ENCODE measurements around the gene LPCAT3. TPM values are rescaled to one million over a fixed set of nuclear protein-coding genes. Genes with fewer than 3 reads are reported as not detected.
A peak's percentile ranks its signal among the peaks of the same experiment; 100 is the strongest.

The LPCAT3 gene
- total RNA-seq, 2 donors from 2014 or later: 33.6 to 86.7 TPM

DNA sequence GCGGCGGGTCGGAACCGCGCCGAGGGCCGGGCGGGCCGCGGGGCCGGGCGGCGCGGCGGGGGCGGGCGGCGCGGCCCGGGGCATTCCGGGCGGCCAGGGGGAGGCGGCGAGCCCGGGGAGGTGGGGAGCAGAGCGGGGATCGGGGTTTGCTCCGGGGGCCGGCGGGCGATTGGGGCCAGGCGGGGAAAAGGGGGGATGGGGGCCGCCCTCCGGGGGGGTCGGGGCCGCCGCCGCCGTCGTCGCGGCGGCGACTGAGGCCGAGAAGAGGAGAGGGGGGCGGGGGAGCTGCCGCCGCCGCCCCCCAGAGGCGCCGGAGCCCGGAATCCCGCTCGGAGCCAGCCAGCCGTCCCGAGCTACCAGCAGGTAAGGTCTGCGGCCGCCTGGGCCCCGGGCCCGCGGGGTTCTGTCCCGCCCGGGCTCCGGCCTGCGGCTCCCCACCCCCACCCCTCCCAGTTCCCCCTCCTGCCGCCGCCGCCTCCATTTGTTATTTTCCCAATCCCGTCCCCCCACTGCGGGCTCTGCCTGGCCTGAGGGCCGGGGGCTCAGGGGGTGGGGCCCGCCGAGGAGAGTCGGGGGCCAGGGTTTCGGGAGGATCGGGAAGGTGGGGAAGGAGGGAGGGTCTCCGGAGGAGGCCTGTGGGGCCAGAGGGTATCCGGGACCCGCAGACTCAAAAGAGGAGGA is 90.1 kb downstream of the LPCAT3 start:
- Histone ChIP-seq H3K27me3 (ENCODE audit: control insufficient read depth, insufficient read depth, low read length, poor library complexity, severe bottlenecking) (no peaks in the 10 kb centered on the region), H3K27ac (ENCODE audit: low read depth, low read length) (no peak overlapping the region), H3K36me3 (ENCODE audit: control insufficient read depth, insufficient read depth, low read length) (peaks cover 4% of the 10 kb centered on the region), H3K9ac (ENCODE audit: extremely low read depth, low read length, poor library complexity, severe bottlenecking) (peak overlapping the region; percentile 77), H3K4me3 (ENCODE audit: low read length) (peak overlapping the region; percentile 94), H3K4me1 (ENCODE audit: control insufficient read depth, insufficient read depth, low read length) (peaks cover 13% of the 10 kb centered on the region), H3K9me3 (ENCODE audit: control insufficient read depth, low read length) (no peaks in the 10 kb centered on the region)
- no peaks in the 10 kb centered on the region for H3K9me3 Mint-ChIP-seq
- H3K36me3 Mint-ChIP-seq (ENCODE audit: low read depth): peaks cover 12% of the 10 kb centered on the region
- TF ChIP-seq, protein P1, sequence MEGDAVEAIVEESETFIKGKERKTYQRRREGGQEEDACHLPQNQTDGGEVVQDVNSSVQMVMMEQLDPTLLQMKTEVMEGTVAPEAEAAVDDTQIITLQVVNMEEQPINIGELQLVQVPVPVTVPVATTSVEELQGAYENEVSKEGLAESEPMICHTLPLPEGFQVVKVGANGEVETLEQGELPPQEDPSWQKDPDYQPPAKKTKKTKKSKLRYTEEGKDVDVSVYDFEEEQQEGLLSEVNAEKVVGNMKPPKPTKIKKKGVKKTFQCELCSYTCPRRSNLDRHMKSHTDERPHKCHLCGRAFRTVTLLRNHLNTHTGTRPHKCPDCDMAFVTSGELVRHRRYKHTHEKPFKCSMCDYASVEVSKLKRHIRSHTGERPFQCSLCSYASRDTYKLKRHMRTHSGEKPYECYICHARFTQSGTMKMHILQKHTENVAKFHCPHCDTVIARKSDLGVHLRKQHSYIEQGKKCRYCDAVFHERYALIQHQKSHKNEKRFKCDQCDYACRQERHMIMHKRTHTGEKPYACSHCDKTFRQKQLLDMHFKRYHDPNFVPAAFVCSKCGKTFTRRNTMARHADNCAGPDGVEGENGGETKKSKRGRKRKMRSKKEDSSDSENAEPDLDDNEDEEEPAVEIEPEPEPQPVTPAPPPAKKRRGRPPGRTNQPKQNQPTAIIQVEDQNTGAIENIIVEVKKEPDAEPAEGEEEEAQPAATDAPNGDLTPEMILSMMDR (conservative IDR thresholded peaks at IDR 0.05): no peak
- peak overlapping the region; percentile 98 for H3K4me3 Mint-ChIP-seq
- no peaks in the 10 kb centered on the region for H3K27me3 Mint-ChIP-seq (ENCODE audit: insufficient read depth)
- peak overlapping the region; percentile 93 for H3K27ac Mint-ChIP-seq
- 0 to 2% methylated on average over 11 to 54 of the region's 79 CpGs for WGBS, 2 experiments (ENCODE audit: insufficient coverage in 1 of 2, insufficient read length in 1 of 2)
- H3K4me1 Mint-ChIP-seq: peaks cover 62% of the 10 kb centered on the region
- DNase-seq: peak; percentile 71

DNA sequence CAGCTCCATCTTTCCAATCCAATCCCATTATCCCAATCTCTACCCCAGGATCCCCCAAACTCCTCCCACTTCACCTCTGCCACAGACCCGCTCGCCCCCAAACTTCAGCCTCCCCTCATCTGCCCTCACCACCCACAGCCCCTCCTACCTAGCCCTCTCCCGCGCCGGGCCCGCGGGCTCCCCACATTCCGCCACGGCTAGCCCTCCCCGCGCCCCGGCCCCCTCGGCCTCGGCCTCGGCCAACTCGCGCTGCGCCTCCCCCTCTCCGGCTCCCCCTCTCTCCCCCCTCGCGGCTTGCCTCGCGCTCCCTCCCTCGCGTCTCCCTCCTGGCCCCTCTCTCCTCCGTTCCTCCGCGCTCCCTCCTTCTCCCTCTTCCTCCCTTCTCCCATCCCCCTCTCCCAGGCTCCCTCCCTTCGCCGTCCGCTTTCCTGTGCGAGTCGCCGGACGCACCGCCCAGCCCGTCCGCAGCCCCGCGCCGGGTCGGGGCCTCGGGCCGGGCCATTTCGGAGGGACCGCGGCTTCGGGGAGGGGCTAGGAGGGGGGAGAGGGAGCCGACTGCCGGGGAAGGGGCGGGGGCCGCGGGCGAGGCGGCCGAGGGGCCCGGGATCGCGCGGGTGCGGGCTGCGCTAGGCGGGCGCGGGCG is 90.8 kb downstream of the LPCAT3 start, which contains the start of gene ATN1:
Gene ATN1 (plus strand): TSS at position 581 of the 643 bp plus-strand sequence. CDS start 6,043 bp downstream, outside the sequence.
- peak within 1 kb of the TSS; percentile 98 for H3K4me3 Mint-ChIP-seq
- H3K4me3 ChIP-seq (ENCODE audit: low read length): peak within 1 kb of the TSS; percentile 94
- peaks cover 9% of the 10 kb centered on the region for H3K4me1 ChIP-seq (ENCODE audit: control insufficient read depth, insufficient read depth, low read length)
- WGBS, 2 experiments (ENCODE audit: insufficient coverage in 1 of 2, insufficient read length in 1 of 2): 0% methylated on average over 5 to 66 of the region's 66 CpGs
- H3K27ac ChIP-seq (ENCODE audit: low read depth, low read length): peak within 1 kb of the TSS; percentile 94
- H3K4me1 Mint-ChIP-seq: peaks cover 58% of the 10 kb centered on the region
- no peaks in the 10 kb centered on the region for H3K27me3 ChIP-seq (ENCODE audit: control insufficient read depth, insufficient read depth, low read length, poor library complexity, severe bottlenecking)
- H3K9me3 ChIP-seq (ENCODE audit: control insufficient read depth, low read length): no peaks in the 10 kb centered on the region
- TF ChIP-seq, protein P1 (conservative IDR thresholded peaks at IDR 0.05): no peak
- no peaks in the 10 kb centered on the region for H3K9me3 Mint-ChIP-seq
- peak within 1 kb of the TSS; percentile 77 for H3K9ac ChIP-seq (ENCODE audit: extremely low read depth, low read length, poor library complexity, severe bottlenecking)
- H3K36me3 Mint-ChIP-seq (ENCODE audit: low read depth): peaks cover 8% of the 10 kb centered on the region
- H3K27me3 Mint-ChIP-seq (ENCODE audit: insufficient read depth): no peaks in the 10 kb centered on the region
- H3K36me3 ChIP-seq (ENCODE audit: control insufficient read depth, insufficient read depth, low read length): no peaks in the 10 kb centered on the region
- DNase-seq: peak; percentile 95
- peak within 1 kb of the TSS; percentile 95 for H3K27ac Mint-ChIP-seq

Small RNAs within 50 kb of the gene (microRNA-seq; reads per million reads assigned to microRNA genes)
- gene MIR141 (ENCODE audit: borderline microRNAs expressed) (444 reads per million, percentile 90 among the genes with 10 or more reads in this experiment), gene MIR200C (ENCODE audit: borderline microRNAs expressed) (3,529 reads per million, percentile 97 among the genes with 10 or more reads in this experiment)

Other genes starting within 250 kb of the LPCAT3 start
- 1 to 10 TPM; 1.9 to 7.3 TPM for gene LAG3, start 246.0 kb downstream of the LPCAT3 start, total RNA-seq
- 1 to 10 TPM in 1 of 2 donors, under 1 TPM in 1; 0.77 to 1.3 TPM for gene CD4, start 228.9 kb downstream of the LPCAT3 start, total RNA-seq
- gene GPR162, start 196.7 kb downstream of the LPCAT3 start, total RNA-seq: 10 to 100 TPM; 14.7 to 15.0 TPM
- 10 to 100 TPM; 58.4 to 63.1 TPM for gene P3H3, start 190.1 kb downstream of the LPCAT3 start, total RNA-seq
- 10 to 100 TPM; 10.0 to 17.1 TPM for gene GNB3, start 177.6 kb downstream of the LPCAT3 start, total RNA-seq
- 10 to 100 TPM; 53.1 to 63.9 TPM for gene CDCA3, start 167.2 kb downstream of the LPCAT3 start, total RNA-seq
- 100 to 1,000 TPM; 120 to 257 TPM for gene USP5, start 166.3 kb downstream of the LPCAT3 start, total RNA-seq
- gene TPI1, start 150.9 kb downstream of the LPCAT3 start, total RNA-seq: 1,000 to 10,000 TPM in 1 of 2 donors, 100 to 1,000 TPM in 1; 805 to 1,294 TPM
- gene SPSB2, start 145.2 kb downstream of the LPCAT3 start, total RNA-seq: 10 to 100 TPM; 34.6 to 36.5 TPM
- gene LRRC23, start 113.7 kb downstream of the LPCAT3 start, total RNA-seq: 10 to 100 TPM in 1 of 2 donors, 1 to 10 TPM in 1; 7.8 to 11.5 TPM
- 100 to 1,000 TPM; 104 to 139 TPM for gene ENO2, start 103.9 kb downstream of the LPCAT3 start, total RNA-seq
- gene ATN1, start 90.5 kb downstream of the LPCAT3 start, total RNA-seq: 100 to 1,000 TPM; 111 to 244 TPM
- not detected for gene RNU7-1, start 74.7 kb downstream of the LPCAT3 start, total RNA-seq
- gene C12orf57, start 74.5 kb downstream of the LPCAT3 start, total RNA-seq: 100 to 1,000 TPM; 141 to 257 TPM
- 10 to 100 TPM; 35.7 to 68.0 TPM for gene PTPN6, start 67.1 kb downstream of the LPCAT3 start, total RNA-seq
- gene PHB2, start 47.8 kb downstream of the LPCAT3 start, total RNA-seq: 100 to 1,000 TPM; 260 to 512 TPM
- gene EMG1, start 47.6 kb downstream of the LPCAT3 start, total RNA-seq: 100 to 1,000 TPM in 1 of 2 donors, 10 to 100 TPM in 1; 61.1 to 115 TPM
- 10 to 100 TPM; 13.4 to 14.3 TPM for gene C1S, start 42.2 kb upstream of the LPCAT3 start, total RNA-seq
- 1 to 10 TPM; 3.9 TPM for gene C1R, start 74.0 kb upstream of the LPCAT3 start, total RNA-seq
- 10 to 100 TPM; 32.5 to 46.4 TPM for gene C1RL, start 90.7 kb upstream of the LPCAT3 start, total RNA-seq
- 10 to 100 TPM; 19.3 to 31.2 TPM for gene RBP5, start 110.4 kb upstream of the LPCAT3 start, total RNA-seq
- 100 to 1,000 TPM in 1 of 2 donors, 10 to 100 TPM in 1; 69.7 to 135 TPM for gene CLSTN3, start 111.9 kb upstream of the LPCAT3 start, total RNA-seq
- gene PEX5, start 171.2 kb upstream of the LPCAT3 start, total RNA-seq: 100 to 1,000 TPM in 1 of 2 donors, 10 to 100 TPM in 1; 73.5 to 106 TPM

Data from endodermal cell (in vitro differentiated cells).